HepG2 (cell line): ENCODE results near the gene NT5C. TPM values are rescaled to one million over a fixed set of nuclear protein-coding genes. Genes with fewer than 3 reads are reported as not detected.
A peak's percentile ranks its signal among the peaks of the same experiment; 100 is the strongest.

ENCODE experiments used
- BCL6 ChIP-seq: IDR thresholded peaks from 2 replicates; pipeline ENCODE4 v1.6.1; 2016; ENCODE audit warnings: missing genetic modification reagents, missing compliant biosample characterization
- HDAC2 ChIP-seq: sonication (generic); formaldehyde crosslinking; IDR thresholded peaks from 2 replicates; pipeline ENCODE4 v1.4.0; 2020; ENCODE audit warnings: missing genetic modification reagents
- HNF4G ChIP-seq, 2 experiments: sonication (generic) in 1 of 2; formaldehyde crosslinking in 1 of 2; IDR thresholded peaks; 2 replicates each; pipeline versions ENCODE4 v1.4.0 to v1.6.1; 2011 to 2020; ENCODE audit warnings: borderline replicate concordance in 2 of 2, low read depth in 2 of 2, mild to moderate bottlenecking in 2 of 2, low read length in 1 of 2, missing genetic modification reagents in 1 of 2, moderate library complexity in 1 of 2
- MYC ChIP-seq: sonication (generic); formaldehyde crosslinking; IDR thresholded peaks from 2 replicates; pipeline ENCODE4 v1.9.0; 2021; ENCODE audit warnings: missing genetic modification reagents, borderline replicate concordance
- ONECUT2 ChIP-seq: sonication (generic); formaldehyde crosslinking; IDR thresholded peaks from 2 replicates; pipeline ENCODE4 v1.4.0; 2020; ENCODE audit warnings: missing genetic modification reagents
- PCBP1 ChIP-seq: fragments of 200-400 bp; formaldehyde crosslinking; IDR thresholded peaks from 2 replicates; pipeline ENCODE4 v1.6.1; 2017; ENCODE audit warnings: mild to moderate bottlenecking, low read depth, low read length, borderline replicate concordance
- ZNF616 ChIP-seq: sonication (generic); formaldehyde crosslinking; IDR thresholded peaks from 2 replicates; pipeline ENCODE4 v1.5.0; 2020; ENCODE audit warnings: low read depth, mild to moderate bottlenecking, missing genetic modification reagents
- ZNF670 ChIP-seq: sonication (generic); formaldehyde crosslinking; IDR thresholded peaks from 2 replicates; pipeline ENCODE4 v1.8.0; 2022; ENCODE audit warnings: mild to moderate bottlenecking, missing genetic modification reagents, borderline replicate concordance
- polyA plus RNA-seq, 8 experiments: library from polyadenylated mRNA; depleted of rRNA in 3 of 8; stranded (reverse) in 7 of 8; unstranded in 1 of 8; fragments of >200 nt; fragmentation: Illumina TruSeq in 4 of 8; extraction: Trizol in 4 of 8; gene quantifications; 2 replicates each; pipeline versions ENCODE4 v1.2.1 to v1.2.3, GENCODE V29; 2011 to 2016; ENCODE audit warnings: low read depth in 4 of 8, missing spikeins in 1 of 8, mixed read lengths in 1 of 8; ENCODE audit not compliant: insufficient read depth in 1 of 8
- total RNA-seq, 5 experiments: library from RNA; depleted of rRNA; stranded (reverse); fragments of >200 nt; fragmentation: Illumina TruSeq; extraction: Trizol; gene quantifications; 2 replicates each; pipeline ENCODE4 v1.2.3, GENCODE V29; 2016; ENCODE audit warnings: low read depth in 1 of 5
- TF ChIP-seq, protein P1 (sequence below): sonication (generic); formaldehyde crosslinking; IDR thresholded peaks from 2 replicates; pipeline ENCODE4 v1.4.0; 2020; ENCODE audit warnings: missing genetic modification reagents, borderline replicate concordance
- TF ChIP-seq, protein P2 (sequence below): IDR thresholded peaks from 2 replicates; pipeline ENCODE4 v1.4.0; 2020; ENCODE audit warnings: mild to moderate bottlenecking, missing genetic modification reagents
- TF ChIP-seq, protein P3 (sequence below): sonication (generic); formaldehyde crosslinking; IDR thresholded peaks from 2 replicates; pipeline ENCODE4 v1.4.0; 2020; ENCODE audit warnings: low read depth, mild to moderate bottlenecking, missing genetic modification reagents
- TF ChIP-seq, protein P4 (sequence below): sonication (generic); formaldehyde crosslinking; IDR thresholded peaks from 2 replicates; pipeline ENCODE4; 2020; ENCODE audit warnings: missing genetic modification reagents, mild to moderate bottlenecking, borderline replicate concordance
- TF ChIP-seq, protein P5 (sequence below): sonication (generic); formaldehyde crosslinking; IDR thresholded peaks from 2 replicates; pipeline ENCODE4 v1.4.0; 2020; ENCODE audit warnings: mild to moderate bottlenecking, missing genetic modification reagents

Gene NT5C
- total and polyA plus RNA-seq, 2 of the 13 experiments (the other 11 are each of a cell fraction or from before 2014, with no cell fraction given), result 42.8 to 48.6 TPM

DNA sequence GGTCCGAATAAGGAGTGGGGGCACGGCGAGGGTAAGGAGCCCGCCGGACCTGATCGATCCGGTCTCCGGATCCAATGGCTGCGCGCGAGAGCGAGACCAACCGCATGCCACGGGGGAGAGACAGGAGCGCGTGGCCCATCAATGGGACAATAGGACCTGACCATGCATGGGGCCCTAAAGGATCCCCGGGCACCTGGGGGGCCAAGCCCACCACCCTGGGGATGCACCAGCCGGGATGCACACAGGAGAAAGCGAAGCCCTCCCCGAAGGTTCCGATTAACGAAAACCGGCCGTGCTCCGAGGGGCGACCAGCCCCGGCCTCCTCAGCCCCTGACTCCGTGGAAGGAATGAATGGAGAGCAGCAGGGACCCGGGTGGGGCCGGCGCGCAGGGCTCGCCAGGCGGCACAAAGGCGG lies 22.2 kb upstream of the NT5C start (continued):
- TF ChIP-seq, protein P1, sequence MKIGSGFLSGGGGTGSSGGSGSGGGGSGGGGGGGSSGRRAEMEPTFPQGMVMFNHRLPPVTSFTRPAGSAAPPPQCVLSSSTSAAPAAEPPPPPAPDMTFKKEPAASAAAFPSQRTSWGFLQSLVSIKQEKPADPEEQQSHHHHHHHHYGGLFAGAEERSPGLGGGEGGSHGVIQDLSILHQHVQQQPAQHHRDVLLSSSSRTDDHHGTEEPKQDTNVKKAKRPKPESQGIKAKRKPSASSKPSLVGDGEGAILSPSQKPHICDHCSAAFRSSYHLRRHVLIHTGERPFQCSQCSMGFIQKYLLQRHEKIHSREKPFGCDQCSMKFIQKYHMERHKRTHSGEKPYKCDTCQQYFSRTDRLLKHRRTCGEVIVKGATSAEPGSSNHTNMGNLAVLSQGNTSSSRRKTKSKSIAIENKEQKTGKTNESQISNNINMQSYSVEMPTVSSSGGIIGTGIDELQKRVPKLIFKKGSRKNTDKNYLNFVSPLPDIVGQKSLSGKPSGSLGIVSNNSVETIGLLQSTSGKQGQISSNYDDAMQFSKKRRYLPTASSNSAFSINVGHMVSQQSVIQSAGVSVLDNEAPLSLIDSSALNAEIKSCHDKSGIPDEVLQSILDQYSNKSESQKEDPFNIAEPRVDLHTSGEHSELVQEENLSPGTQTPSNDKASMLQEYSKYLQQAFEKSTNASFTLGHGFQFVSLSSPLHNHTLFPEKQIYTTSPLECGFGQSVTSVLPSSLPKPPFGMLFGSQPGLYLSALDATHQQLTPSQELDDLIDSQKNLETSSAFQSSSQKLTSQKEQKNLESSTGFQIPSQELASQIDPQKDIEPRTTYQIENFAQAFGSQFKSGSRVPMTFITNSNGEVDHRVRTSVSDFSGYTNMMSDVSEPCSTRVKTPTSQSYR, result peak; percentile 25; the same call in 1 of the 2 replicates
- TF ChIP-seq, protein P2, sequence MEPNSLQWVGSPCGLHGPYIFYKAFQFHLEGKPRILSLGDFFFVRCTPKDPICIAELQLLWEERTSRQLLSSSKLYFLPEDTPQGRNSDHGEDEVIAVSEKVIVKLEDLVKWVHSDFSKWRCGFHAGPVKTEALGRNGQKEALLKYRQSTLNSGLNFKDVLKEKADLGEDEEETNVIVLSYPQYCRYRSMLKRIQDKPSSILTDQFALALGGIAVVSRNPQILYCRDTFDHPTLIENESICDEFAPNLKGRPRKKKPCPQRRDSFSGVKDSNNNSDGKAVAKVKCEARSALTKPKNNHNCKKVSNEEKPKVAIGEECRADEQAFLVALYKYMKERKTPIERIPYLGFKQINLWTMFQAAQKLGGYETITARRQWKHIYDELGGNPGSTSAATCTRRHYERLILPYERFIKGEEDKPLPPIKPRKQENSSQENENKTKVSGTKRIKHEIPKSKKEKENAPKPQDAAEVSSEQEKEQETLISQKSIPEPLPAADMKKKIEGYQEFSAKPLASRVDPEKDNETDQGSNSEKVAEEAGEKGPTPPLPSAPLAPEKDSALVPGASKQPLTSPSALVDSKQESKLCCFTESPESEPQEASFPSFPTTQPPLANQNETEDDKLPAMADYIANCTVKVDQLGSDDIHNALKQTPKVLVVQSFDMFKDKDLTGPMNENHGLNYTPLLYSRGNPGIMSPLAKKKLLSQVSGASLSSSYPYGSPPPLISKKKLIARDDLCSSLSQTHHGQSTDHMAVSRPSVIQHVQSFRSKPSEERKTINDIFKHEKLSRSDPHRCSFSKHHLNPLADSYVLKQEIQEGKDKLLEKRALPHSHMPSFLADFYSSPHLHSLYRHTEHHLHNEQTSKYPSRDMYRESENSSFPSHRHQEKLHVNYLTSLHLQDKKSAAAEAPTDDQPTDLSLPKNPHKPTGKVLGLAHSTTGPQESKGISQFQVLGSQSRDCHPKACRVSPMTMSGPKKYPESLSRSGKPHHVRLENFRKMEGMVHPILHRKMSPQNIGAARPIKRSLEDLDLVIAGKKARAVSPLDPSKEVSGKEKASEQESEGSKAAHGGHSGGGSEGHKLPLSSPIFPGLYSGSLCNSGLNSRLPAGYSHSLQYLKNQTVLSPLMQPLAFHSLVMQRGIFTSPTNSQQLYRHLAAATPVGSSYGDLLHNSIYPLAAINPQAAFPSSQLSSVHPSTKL (CRISPR knock-in tag), result 0 out of 2 replicates have a peak, but pooled peaks have one; percentile 2
- no peak for TF ChIP-seq HNF4G (IDR thresholded peaks at IDR 0.05; ENCODE audit: borderline replicate concordance, low read depth, low read length)
- no peak for TF ChIP-seq HNF4G (CRISPR knock-in tag; IDR thresholded peaks at IDR 0.05; ENCODE audit: borderline replicate concordance, low read depth)
- TF ChIP-seq ZNF670 (CRISPR knock-in tag), result peak; percentile 72; the same call in 1 of the 2 replicates
- TF ChIP-seq, protein P3, sequence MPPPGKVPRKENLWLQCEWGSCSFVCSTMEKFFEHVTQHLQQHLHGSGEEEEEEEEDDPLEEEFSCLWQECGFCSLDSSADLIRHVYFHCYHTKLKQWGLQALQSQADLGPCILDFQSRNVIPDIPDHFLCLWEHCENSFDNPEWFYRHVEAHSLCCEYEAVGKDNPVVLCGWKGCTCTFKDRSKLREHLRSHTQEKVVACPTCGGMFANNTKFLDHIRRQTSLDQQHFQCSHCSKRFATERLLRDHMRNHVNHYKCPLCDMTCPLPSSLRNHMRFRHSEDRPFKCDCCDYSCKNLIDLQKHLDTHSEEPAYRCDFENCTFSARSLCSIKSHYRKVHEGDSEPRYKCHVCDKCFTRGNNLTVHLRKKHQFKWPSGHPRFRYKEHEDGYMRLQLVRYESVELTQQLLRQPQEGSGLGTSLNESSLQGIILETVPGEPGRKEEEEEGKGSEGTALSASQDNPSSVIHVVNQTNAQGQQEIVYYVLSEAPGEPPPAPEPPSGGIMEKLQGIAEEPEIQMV (CRISPR knock-in tag), result no peak
- TF ChIP-seq ZNF616 (CRISPR knock-in tag), result 0 out of 2 replicates have a peak, but pooled peaks have one; percentile 45
- TF ChIP-seq PCBP1, result no peak
- TF ChIP-seq, protein P4, sequence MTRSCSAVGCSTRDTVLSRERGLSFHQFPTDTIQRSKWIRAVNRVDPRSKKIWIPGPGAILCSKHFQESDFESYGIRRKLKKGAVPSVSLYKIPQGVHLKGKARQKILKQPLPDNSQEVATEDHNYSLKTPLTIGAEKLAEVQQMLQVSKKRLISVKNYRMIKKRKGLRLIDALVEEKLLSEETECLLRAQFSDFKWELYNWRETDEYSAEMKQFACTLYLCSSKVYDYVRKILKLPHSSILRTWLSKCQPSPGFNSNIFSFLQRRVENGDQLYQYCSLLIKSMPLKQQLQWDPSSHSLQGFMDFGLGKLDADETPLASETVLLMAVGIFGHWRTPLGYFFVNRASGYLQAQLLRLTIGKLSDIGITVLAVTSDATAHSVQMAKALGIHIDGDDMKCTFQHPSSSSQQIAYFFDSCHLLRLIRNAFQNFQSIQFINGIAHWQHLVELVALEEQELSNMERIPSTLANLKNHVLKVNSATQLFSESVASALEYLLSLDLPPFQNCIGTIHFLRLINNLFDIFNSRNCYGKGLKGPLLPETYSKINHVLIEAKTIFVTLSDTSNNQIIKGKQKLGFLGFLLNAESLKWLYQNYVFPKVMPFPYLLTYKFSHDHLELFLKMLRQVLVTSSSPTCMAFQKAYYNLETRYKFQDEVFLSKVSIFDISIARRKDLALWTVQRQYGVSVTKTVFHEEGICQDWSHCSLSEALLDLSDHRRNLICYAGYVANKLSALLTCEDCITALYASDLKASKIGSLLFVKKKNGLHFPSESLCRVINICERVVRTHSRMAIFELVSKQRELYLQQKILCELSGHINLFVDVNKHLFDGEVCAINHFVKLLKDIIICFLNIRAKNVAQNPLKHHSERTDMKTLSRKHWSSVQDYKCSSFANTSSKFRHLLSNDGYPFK (CRISPR knock-in tag), result peak; percentile 29; the same call in 1 of the 2 replicates
- TF ChIP-seq MYC, result peak; percentile 93
- TF ChIP-seq ONECUT2 (CRISPR knock-in tag), result peak; percentile 79
- TF ChIP-seq, protein P5, sequence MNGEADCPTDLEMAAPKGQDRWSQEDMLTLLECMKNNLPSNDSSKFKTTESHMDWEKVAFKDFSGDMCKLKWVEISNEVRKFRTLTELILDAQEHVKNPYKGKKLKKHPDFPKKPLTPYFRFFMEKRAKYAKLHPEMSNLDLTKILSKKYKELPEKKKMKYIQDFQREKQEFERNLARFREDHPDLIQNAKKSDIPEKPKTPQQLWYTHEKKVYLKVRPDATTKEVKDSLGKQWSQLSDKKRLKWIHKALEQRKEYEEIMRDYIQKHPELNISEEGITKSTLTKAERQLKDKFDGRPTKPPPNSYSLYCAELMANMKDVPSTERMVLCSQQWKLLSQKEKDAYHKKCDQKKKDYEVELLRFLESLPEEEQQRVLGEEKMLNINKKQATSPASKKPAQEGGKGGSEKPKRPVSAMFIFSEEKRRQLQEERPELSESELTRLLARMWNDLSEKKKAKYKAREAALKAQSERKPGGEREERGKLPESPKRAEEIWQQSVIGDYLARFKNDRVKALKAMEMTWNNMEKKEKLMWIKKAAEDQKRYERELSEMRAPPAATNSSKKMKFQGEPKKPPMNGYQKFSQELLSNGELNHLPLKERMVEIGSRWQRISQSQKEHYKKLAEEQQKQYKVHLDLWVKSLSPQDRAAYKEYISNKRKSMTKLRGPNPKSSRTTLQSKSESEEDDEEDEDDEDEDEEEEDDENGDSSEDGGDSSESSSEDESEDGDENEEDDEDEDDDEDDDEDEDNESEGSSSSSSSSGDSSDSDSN (CRISPR knock-in tag), result peak; percentile 59; the same call in 1 of the 2 replicates
- TF ChIP-seq BCL6 (CRISPR knock-in tag), result no peak
- 0 out of 2 replicates have a peak, but pooled peaks have one; percentile 37 for TF ChIP-seq HDAC2 (CRISPR knock-in tag)
